Measurements from ENCODE around the gene ESRRG. TPM values are rescaled to one million over a fixed set of nuclear protein-coding genes. Genes with fewer than 3 reads are reported as not detected.
"Not testable (repeated sequence)": the region's sequence is repeated elsewhere in the genome, so short reads cannot be mapped to it uniquely, and the experiment has no call there.

ESRRG gene
- total RNA-seq, 1 donor from 2014 or later = 9.6 TPM

- no peaks in the 10 kb centered on the region for H3K9me3 Mint-ChIP-seq (ENCODE audit: low read depth)
- H3K4me1 Mint-ChIP-seq (ENCODE audit: low read depth) = peaks cover 17% of the 10 kb centered on the region
- no peaks in the 10 kb centered on the region for H3K27me3 Mint-ChIP-seq
- TF ChIP-seq, protein P1, sequence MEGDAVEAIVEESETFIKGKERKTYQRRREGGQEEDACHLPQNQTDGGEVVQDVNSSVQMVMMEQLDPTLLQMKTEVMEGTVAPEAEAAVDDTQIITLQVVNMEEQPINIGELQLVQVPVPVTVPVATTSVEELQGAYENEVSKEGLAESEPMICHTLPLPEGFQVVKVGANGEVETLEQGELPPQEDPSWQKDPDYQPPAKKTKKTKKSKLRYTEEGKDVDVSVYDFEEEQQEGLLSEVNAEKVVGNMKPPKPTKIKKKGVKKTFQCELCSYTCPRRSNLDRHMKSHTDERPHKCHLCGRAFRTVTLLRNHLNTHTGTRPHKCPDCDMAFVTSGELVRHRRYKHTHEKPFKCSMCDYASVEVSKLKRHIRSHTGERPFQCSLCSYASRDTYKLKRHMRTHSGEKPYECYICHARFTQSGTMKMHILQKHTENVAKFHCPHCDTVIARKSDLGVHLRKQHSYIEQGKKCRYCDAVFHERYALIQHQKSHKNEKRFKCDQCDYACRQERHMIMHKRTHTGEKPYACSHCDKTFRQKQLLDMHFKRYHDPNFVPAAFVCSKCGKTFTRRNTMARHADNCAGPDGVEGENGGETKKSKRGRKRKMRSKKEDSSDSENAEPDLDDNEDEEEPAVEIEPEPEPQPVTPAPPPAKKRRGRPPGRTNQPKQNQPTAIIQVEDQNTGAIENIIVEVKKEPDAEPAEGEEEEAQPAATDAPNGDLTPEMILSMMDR (IDR thresholded peaks at IDR 0.05; ENCODE audit: unreplicated experiment) = no peak
- H3K27ac Mint-ChIP-seq = no peak overlapping the region
- DNase-seq (ENCODE audit: low spot score, unreplicated experiment) = no peak
- H3K4me3 Mint-ChIP-seq (ENCODE audit: low read depth) = no peak overlapping the region
- no peaks in the 10 kb centered on the region for H3K36me3 Mint-ChIP-seq (ENCODE audit: insufficient read depth)
Measured at GRCh38 chr1:216533776-216534175, 189.5 kb downstream of the ESRRG start.

GRCh38 chr1:216532251-216532798, 190.9 kb downstream of the ESRRG start:
- no peak overlapping the region for H3K4me3 Mint-ChIP-seq (ENCODE audit: low read depth)
- peaks cover 21% of the 10 kb centered on the region for H3K4me1 Mint-ChIP-seq (ENCODE audit: low read depth)
- H3K27ac Mint-ChIP-seq = no peak overlapping the region
- no peak for DNase-seq (ENCODE audit: low spot score, unreplicated experiment)
- peaks cover 2% of the 10 kb centered on the region for H3K9me3 Mint-ChIP-seq (ENCODE audit: low read depth)
- TF ChIP-seq, protein P1 (IDR thresholded peaks at IDR 0.05; ENCODE audit: unreplicated experiment) = no peak
- no peaks in the 10 kb centered on the region for H3K27me3 Mint-ChIP-seq
- H3K36me3 Mint-ChIP-seq (ENCODE audit: insufficient read depth) = peaks cover 2% of the 10 kb centered on the region

GRCh38 chr1:216531263-216532239, 191.7 kb downstream of the ESRRG start:
- Mint-ChIP-seq H3K4me3 (ENCODE audit: low read depth) (no peak overlapping the region), H3K36me3 (ENCODE audit: insufficient read depth) (peaks cover 3% of the 10 kb centered on the region), H3K27ac (peak overlapping the region; percentile 19), H3K9me3 (ENCODE audit: low read depth) (peaks cover 3% of the 10 kb centered on the region), H3K4me1 (ENCODE audit: low read depth) (peaks cover 21% of the 10 kb centered on the region), H3K27me3 (no peaks in the 10 kb centered on the region)
- TF ChIP-seq, protein P1 (IDR thresholded peaks at IDR 0.05; ENCODE audit: unreplicated experiment) = no peak
- no peak for DNase-seq (ENCODE audit: low spot score, unreplicated experiment)

DNA sequence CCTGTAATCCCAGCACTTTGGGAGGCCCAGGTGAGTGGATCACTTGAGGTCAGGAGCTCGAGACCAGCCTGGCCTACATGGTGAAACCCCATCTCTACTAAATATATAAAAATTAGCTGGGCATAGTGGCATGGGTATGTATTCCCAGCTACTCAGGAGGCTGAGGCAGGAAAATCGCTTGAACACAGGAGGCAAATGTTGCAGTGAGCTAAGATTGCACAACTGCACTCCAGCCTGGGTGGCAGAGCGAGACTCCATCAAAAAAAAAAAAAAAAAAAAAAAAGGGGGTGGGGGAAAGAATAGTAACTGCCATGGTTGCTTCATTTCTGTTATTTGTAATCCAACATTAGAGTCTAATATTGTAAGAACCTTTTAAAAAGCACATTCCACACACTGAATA, 193.4 kb downstream of the ESRRG start:
- not testable (repeated sequence) for H3K36me3 Mint-ChIP-seq (ENCODE audit: insufficient read depth); H3K9me3 Mint-ChIP-seq (ENCODE audit: low read depth); H3K4me3 Mint-ChIP-seq (ENCODE audit: low read depth); H3K27ac Mint-ChIP-seq; DNase-seq (ENCODE audit: low spot score, unreplicated experiment); H3K27me3 Mint-ChIP-seq
- peaks cover 21% of the 10 kb centered on the region for H3K4me1 Mint-ChIP-seq (ENCODE audit: low read depth)

- Mint-ChIP-seq H3K4me3 (ENCODE audit: low read depth) (no peak overlapping the region), H3K4me1 (ENCODE audit: low read depth) (peaks cover 22% of the 10 kb centered on the region), H3K36me3 (ENCODE audit: insufficient read depth) (peaks cover 4% of the 10 kb centered on the region), H3K27me3 (no peaks in the 10 kb centered on the region), H3K9me3 (ENCODE audit: low read depth) (peaks cover 6% of the 10 kb centered on the region), H3K27ac (no peak overlapping the region)
- TF ChIP-seq, protein P1 (IDR thresholded peaks at IDR 0.05; ENCODE audit: unreplicated experiment) = no peak
- DNase-seq (ENCODE audit: low spot score, unreplicated experiment) = no peak
Measured at GRCh38 chr1:216528816-216529215, 194.4 kb downstream of the ESRRG start.
